ENCODE results near the gene HOXD3. TPM values are rescaled to one million over a fixed set of nuclear protein-coding genes. Genes with fewer than 3 reads are reported as not detected.

HOXD3 gene
- total RNA-seq, 1 experiment from 2014 or later, result not detected

DNA sequence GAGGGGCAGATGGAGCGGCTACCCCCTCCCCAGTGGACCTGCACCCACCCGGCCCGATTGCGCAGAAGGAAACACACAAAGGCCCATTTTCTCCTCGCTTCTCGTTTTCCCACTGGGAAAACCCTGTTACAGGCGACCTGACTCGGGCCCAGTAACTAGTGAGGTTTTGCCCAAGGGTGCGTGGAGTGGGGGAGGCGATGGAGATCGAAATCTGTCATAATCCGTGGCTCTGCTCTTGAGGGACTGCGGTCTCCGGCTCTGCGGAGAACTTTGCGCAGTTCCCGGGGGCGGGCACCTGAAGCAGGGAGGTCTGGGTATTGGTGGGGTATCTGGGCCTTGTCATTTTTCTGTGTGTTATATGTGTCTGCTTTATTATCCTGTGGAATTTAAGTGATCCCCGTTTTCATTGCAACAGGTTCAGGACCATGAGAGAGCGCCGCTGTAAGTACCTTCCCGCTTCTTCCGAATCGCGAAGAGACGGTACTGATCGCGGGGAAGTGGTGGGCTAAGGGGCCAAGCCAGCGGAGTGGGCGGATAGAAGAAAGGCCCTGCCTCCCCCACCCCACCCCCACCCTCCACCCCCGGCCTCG is 9.8 kb upstream of the HOXD3 start:
- ATAC-seq (peak; percentile 4; the same call in 1 of the 2 replicates), DNase-seq (ENCODE audit: low spot score) (no peak)
- ChIA-PET POLR2A (no interaction called here), CTCF (interaction anchor here (1.1 to 1.6 kb wide), 4 partner anchors 36 to 505 kb away, joined by 3 to 9 read pairs (median 4); no protein-coding TSS in a partner anchor)
- Mint-ChIP-seq H3K27ac (no peak overlapping the region), H3K4me3 (no peak overlapping the region; the same call in 1 of the 2 replicates), H3K4me1 (peaks cover 18% of the 10 kb centered on the region), H3K27me3 (ENCODE audit: low read depth) (peaks cover 100% of the 10 kb centered on the region), H3K9me3 (no peaks in the 10 kb centered on the region), H3K36me3 (no peaks in the 10 kb centered on the region)
- TF ChIP-seq SP1 (CRISPR knock-in tag; conservative IDR thresholded peaks at IDR 0.05), result no peak
- TF ChIP-seq KAT7 (CRISPR knock-in tag; IDR thresholded peaks at IDR 0.05; ENCODE audit: borderline replicate concordance), result no peak
- TF ChIP-seq, protein P1, sequence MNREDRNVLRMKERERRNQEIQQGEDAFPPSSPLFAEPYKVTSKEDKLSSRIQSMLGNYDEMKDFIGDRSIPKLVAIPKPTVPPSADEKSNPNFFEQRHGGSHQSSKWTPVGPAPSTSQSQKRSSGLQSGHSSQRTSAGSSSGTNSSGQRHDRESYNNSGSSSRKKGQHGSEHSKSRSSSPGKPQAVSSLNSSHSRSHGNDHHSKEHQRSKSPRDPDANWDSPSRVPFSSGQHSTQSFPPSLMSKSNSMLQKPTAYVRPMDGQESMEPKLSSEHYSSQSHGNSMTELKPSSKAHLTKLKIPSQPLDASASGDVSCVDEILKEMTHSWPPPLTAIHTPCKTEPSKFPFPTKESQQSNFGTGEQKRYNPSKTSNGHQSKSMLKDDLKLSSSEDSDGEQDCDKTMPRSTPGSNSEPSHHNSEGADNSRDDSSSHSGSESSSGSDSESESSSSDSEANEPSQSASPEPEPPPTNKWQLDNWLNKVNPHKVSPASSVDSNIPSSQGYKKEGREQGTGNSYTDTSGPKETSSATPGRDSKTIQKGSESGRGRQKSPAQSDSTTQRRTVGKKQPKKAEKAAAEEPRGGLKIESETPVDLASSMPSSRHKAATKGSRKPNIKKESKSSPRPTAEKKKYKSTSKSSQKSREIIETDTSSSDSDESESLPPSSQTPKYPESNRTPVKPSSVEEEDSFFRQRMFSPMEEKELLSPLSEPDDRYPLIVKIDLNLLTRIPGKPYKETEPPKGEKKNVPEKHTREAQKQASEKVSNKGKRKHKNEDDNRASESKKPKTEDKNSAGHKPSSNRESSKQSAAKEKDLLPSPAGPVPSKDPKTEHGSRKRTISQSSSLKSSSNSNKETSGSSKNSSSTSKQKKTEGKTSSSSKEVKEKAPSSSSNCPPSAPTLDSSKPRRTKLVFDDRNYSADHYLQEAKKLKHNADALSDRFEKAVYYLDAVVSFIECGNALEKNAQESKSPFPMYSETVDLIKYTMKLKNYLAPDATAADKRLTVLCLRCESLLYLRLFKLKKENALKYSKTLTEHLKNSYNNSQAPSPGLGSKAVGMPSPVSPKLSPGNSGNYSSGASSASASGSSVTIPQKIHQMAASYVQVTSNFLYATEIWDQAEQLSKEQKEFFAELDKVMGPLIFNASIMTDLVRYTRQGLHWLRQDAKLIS (CRISPR knock-in tag; IDR thresholded peaks at IDR 0.05; ENCODE audit: borderline replicate concordance), result no peak
- TF ChIP-seq TP53 (CRISPR knock-in tag; IDR thresholded peaks at IDR 0.05), result no peak
- TF ChIP-seq, protein P2, sequence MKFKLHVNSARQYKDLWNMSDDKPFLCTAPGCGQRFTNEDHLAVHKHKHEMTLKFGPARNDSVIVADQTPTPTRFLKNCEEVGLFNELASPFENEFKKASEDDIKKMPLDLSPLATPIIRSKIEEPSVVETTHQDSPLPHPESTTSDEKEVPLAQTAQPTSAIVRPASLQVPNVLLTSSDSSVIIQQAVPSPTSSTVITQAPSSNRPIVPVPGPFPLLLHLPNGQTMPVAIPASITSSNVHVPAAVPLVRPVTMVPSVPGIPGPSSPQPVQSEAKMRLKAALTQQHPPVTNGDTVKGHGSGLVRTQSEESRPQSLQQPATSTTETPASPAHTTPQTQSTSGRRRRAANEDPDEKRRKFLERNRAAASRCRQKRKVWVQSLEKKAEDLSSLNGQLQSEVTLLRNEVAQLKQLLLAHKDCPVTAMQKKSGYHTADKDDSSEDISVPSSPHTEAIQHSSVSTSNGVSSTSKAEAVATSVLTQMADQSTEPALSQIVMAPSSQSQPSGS (CRISPR knock-in tag; IDR thresholded peaks at IDR 0.05; ENCODE audit: borderline replicate concordance, low read depth), result no peak
- TF ChIP-seq, protein P3, sequence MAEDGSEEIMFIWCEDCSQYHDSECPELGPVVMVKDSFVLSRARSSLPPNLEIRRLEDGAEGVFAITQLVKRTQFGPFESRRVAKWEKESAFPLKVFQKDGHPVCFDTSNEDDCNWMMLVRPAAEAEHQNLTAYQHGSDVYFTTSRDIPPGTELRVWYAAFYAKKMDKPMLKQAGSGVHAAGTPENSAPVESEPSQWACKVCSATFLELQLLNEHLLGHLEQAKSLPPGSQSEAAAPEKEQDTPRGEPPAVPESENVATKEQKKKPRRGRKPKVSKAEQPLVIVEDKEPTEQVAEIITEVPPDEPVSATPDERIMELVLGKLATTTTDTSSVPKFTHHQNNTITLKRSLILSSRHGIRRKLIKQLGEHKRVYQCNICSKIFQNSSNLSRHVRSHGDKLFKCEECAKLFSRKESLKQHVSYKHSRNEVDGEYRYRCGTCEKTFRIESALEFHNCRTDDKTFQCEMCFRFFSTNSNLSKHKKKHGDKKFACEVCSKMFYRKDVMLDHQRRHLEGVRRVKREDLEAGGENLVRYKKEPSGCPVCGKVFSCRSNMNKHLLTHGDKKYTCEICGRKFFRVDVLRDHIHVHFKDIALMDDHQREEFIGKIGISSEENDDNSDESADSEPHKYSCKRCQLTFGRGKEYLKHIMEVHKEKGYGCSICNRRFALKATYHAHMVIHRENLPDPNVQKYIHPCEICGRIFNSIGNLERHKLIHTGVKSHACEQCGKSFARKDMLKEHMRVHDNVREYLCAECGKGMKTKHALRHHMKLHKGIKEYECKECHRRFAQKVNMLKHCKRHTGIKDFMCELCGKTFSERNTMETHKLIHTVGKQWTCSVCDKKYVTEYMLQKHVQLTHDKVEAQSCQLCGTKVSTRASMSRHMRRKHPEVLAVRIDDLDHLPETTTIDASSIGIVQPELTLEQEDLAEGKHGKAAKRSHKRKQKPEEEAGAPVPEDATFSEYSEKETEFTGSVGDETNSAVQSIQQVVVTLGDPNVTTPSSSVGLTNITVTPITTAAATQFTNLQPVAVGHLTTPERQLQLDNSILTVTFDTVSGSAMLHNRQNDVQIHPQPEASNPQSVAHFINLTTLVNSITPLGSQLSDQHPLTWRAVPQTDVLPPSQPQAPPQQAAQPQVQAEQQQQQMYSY (CRISPR knock-in tag; IDR thresholded peaks at IDR 0.05), result no peak
- TF ChIP-seq, protein P4, sequence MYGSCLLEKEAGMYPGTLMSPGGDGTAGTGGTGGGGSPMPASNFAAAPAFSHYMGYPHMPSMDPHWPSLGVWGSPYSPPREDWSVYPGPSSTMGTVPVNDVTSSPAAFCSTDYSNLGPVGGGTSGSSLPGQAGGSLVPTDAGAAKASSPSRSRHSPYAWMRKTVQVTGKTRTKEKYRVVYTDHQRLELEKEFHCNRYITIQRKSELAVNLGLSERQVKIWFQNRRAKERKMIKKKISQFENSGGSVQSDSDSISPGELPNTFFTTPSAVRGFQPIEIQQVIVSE (CRISPR knock-in tag; IDR thresholded peaks at IDR 0.05; ENCODE audit: borderline replicate concordance), result no peak
- TF ChIP-seq, protein P5, sequence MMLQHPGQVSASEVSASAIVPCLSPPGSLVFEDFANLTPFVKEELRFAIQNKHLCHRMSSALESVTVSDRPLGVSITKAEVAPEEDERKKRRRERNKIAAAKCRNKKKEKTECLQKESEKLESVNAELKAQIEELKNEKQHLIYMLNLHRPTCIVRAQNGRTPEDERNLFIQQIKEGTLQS (CRISPR knock-in tag; conservative IDR thresholded peaks at IDR 0.05), result no peak
- no peak for TF ChIP-seq PRRX2 (CRISPR knock-in tag; IDR thresholded peaks at IDR 0.05)
- TF ChIP-seq ZNF396 (CRISPR knock-in tag; IDR thresholded peaks at IDR 0.05; ENCODE audit: borderline replicate concordance), result no peak
- TF ChIP-seq IRF2 (CRISPR knock-in tag; IDR thresholded peaks at IDR 0.05; ENCODE audit: borderline replicate concordance, low read depth), result no peak
- no peak for TF ChIP-seq ZNF671 (CRISPR knock-in tag; IDR thresholded peaks at IDR 0.05)
- TF ChIP-seq ZNF263 (CRISPR knock-in tag; IDR thresholded peaks at IDR 0.05; ENCODE audit: low read depth), result no peak
- no peak for TF ChIP-seq SMAD3 (CRISPR knock-in tag; IDR thresholded peaks at IDR 0.05; ENCODE audit: borderline replicate concordance)

Measured in WTC11 (cell line).